B cell (primary cell): Measurements from ENCODE around the gene POLG2. TPM values are rescaled to one million over a fixed set of nuclear protein-coding genes. Genes with fewer than 3 reads are reported as not detected.
A peak's percentile ranks its signal among the peaks of the same experiment; 100 is the strongest.

ENCODE experiments used
- ATAC-seq: fragments of 200-7000 bp; cut with Tn5 transposase; one replicate; pipeline ENCODE4 v1.10.0; 2021; ENCODE audit warnings: low read depth, mild to moderate bottlenecking, moderate number of reproducible peaks, moderate library complexity
- CTCF ChIA-PET: fragments of 350-600 bp; sonication (Branson Sonifier 250); formaldehyde crosslinking; loops from one replicate; lab custom pipeline; 2021; ENCODE audit warnings: antibody characterized with exemption, inconsistent platforms; lab: Charles Lee
- POLR2A ChIA-PET: fragments of 350-600 bp; sonication (Branson Sonifier 250); formaldehyde crosslinking; loops from one replicate; lab custom pipeline; 2021; ENCODE audit warnings: antibody characterized with exemption; lab: Charles Lee
- DNase-seq: peaks from one replicate; pipeline ENCODE4 v3.0.0; 2013
- H2AFZ ChIP-seq: 2 replicates; pipeline ENCODE4 v1.6.1; 2012; ENCODE audit warnings: mild to moderate bottlenecking, low read depth, low read length; ENCODE audit not compliant: insufficient read depth, poor library complexity, severe bottlenecking
- H3K27ac ChIP-seq, 2 donors: 1 replicate in 1 of 2; 2 replicates in 1 of 2; pipeline ENCODE4 v1.5.1; 2012 to 2013; ENCODE audit warnings: low read length in 2 of 2, mild to moderate bottlenecking in 2 of 2, moderate library complexity in 1 of 2
- H3K27me3 ChIP-seq, 4 experiments: fragments of 200-600 bp in 1 of 4; sonication (generic) in 1 of 4; replicated peaks in 1 of 4; 1 replicate in 2 of 4; 2 replicates in 2 of 4; pipeline versions ENCODE4 v1.6.1 to v1.7.0; 2013 to 2016; ENCODE audit warnings: low read length in 3 of 4, mild to moderate bottlenecking in 2 of 4, mixed read lengths in 1 of 4, moderate library complexity in 1 of 4; ENCODE audit not compliant: insufficient read depth in 4 of 4, control insufficient read depth in 3 of 4; ENCODE audit errors: control extremely low read depth in 1 of 4
- H3K36me3 ChIP-seq, 2 experiments: replicated peaks in 1 of 2; 1 replicate in 1 of 2; 2 replicates in 1 of 2; pipeline versions ENCODE4 v1.6.1 to v1.7.1; 2013; ENCODE audit warnings: low read length in 1 of 2; ENCODE audit not compliant: insufficient read depth in 2 of 2, control insufficient read depth in 1 of 2; ENCODE audit errors: control extremely low read depth in 1 of 2, extremely low read depth in 1 of 2
- H3K4me1 ChIP-seq, 2 donors: fragments of 200-600 bp in 1 of 2; sonication (generic) in 1 of 2; 1 replicate in 1 of 2; 2 replicates in 1 of 2; pipeline versions ENCODE4 v1.5.1 to v1.6.1; 2013 to 2017; ENCODE audit warnings: low read length in 2 of 2; ENCODE audit not compliant: control insufficient read depth in 2 of 2, insufficient read depth in 2 of 2
- H3K4me2 ChIP-seq: replicated peaks from 2 replicates; pipeline ENCODE3; 2012; ENCODE audit warnings: mild to moderate bottlenecking, low read depth, low read length; ENCODE audit not compliant: poor library complexity, severe bottlenecking
- H3K4me3 ChIP-seq, 5 experiments: fragments of 200-600 bp in 1 of 5; sonication (generic) in 1 of 5; 1 replicate in 3 of 5; 2 replicates in 2 of 5; pipeline versions ENCODE4 v1.5.1 to v1.7.0; 2011 to 2016; ENCODE audit warnings: low read length in 4 of 5, mild to moderate bottlenecking in 4 of 5, low read depth in 2 of 5, control low read depth in 1 of 5, moderate library complexity in 1 of 5; ENCODE audit not compliant: insufficient read depth in 1 of 5; ENCODE audit errors: control extremely low read depth in 1 of 5, extremely low read depth in 1 of 5
- H3K79me2 ChIP-seq: fragments of 200-600 bp; sonication (generic); one replicate; pipeline ENCODE4 v1.6.0; 2016; ENCODE audit warnings: low read length; ENCODE audit not compliant: control insufficient read depth, insufficient read depth
- H3K9ac ChIP-seq: fragments of 200-600 bp; sonication (generic); 2 replicates; pipeline ENCODE4 v1.6.1; 2017; ENCODE audit warnings: mild to moderate bottlenecking, low read length, moderate library complexity
- H3K9me3 ChIP-seq, 3 donors: one replicate each; pipeline versions ENCODE4 v1.6.1 to v1.7.1; 2013; ENCODE audit warnings: low read length in 2 of 3; ENCODE audit not compliant: control insufficient read depth in 2 of 3, insufficient read depth in 1 of 3; ENCODE audit errors: control extremely low read depth in 1 of 3
- H4K20me1 ChIP-seq: 2 replicates; pipeline ENCODE4 v1.6.0; 2012; ENCODE audit warnings: mild to moderate bottlenecking, low read length; ENCODE audit not compliant: insufficient read depth, control insufficient read depth, poor library complexity, severe bottlenecking
- H3K27ac Mint-ChIP-seq: one replicate; pipeline ENCODE4 v1.8.0; 2021; ENCODE audit warnings: mixed read lengths
- H3K27me3 Mint-ChIP-seq: one replicate; pipeline ENCODE4 v1.8.0; 2021; ENCODE audit warnings: mixed read lengths
- H3K4me1 Mint-ChIP-seq: one replicate; pipeline ENCODE4 v1.8.0; 2021; ENCODE audit warnings: mixed read lengths
- H3K4me3 Mint-ChIP-seq: one replicate; pipeline ENCODE4 v1.8.0; 2021; ENCODE audit warnings: mixed read lengths
- H3K9me3 Mint-ChIP-seq: one replicate; pipeline ENCODE4 v1.8.0; 2022; ENCODE audit warnings: mixed read lengths; ENCODE audit not compliant: insufficient read depth
- EZH2 ChIP-seq: IDR thresholded peaks from 2 replicates; pipeline ENCODE4 v1.6.1; 2012; ENCODE audit warnings: borderline replicate concordance, low read depth, mild to moderate bottlenecking, moderate library complexity, low read length; ENCODE audit not compliant: insufficient read depth, poor library complexity, severe bottlenecking
- WGBS: methylation state at CpG from one replicate; pipeline ENCODE4 v1.1.5; 2013; ENCODE audit warnings: missing lambda C conversion rate; ENCODE audit not compliant: insufficient coverage; 5-methylcytosine and 5-hydroxymethylcytosine counted together
- intact Hi-C: fragments of 100-400 bp; cut with micrococcal nuclease; formaldehyde crosslinking; loops from one replicate; pipeline ENCODE4 v1.10.0; 2022
- polyA plus RNA-seq: library from polyadenylated mRNA; depleted of rRNA; stranded (reverse); fragments of >200 nt; gene quantifications from 2 replicates; pipeline ENCODE4 v1.2.3, GENCODE V29; 2012
- total RNA-seq, 2 donors: library from RNA; stranded (reverse); fragments of 120-200 nt in 1 of 2; gene quantifications; 1 replicate in 1 of 2; 2 replicates in 1 of 2; pipeline versions ENCODE4 v1.2.3 to v1.2.4, GENCODE V29; 2013 to 2022
- TF ChIP-seq, protein P1 (sequence below): fragments of 200-600 bp; IDR thresholded peaks from one replicate; pipeline ENCODE4 v1.8.0; 2022; ENCODE audit warnings: antibody characterized with exemption, mild to moderate bottlenecking

The POLG2 gene
- total and polyA plus RNA-seq, 2 donors (not counting 1 experiment from before 2014, with no cell fraction given): 26.9 to 74.5 TPM

DNA sequence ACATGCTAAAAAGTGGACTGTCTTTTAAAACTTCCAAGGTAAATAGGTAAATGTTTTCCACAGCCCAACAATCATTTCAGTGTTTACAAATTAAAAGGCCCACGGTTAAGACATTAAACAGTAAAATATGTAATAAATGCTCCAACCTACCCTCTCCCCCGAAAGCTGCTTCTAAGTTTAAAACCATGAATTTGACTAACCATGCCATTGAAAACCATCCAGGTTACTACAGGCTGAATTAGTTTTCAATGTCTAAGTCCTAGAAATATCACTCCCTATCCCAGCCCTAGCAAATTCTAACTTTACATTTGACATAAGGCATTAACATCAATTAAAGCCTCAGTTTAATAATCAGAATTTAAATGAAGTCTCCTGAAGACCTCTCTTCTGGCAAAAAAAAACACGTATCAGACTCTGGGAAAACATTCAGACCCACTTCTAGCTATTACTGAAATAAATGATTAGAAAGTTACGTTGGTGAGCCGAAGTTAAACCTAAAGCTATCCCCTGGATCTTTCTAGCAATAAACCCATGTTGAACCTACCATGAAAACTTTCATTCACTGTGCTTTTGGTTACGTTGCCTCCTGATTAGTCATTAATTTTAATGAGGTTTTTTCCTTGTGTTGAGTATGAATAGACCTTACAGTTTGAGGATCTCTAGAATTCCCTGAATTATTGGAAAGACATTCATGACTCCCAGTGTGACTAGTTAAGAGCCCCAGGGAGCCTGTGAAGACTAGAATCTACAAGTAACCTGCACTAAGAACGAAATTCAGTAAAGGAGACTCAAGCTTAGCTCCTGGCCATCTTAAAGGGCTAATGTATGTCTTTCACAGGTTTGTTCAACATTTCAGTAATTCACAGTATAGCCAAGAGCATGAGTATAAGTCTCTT, 1.7 kb upstream of the POLG2 start:
- ATAC-seq (no peak), DNase-seq (no peak)
- TF ChIP-seq, protein P1, sequence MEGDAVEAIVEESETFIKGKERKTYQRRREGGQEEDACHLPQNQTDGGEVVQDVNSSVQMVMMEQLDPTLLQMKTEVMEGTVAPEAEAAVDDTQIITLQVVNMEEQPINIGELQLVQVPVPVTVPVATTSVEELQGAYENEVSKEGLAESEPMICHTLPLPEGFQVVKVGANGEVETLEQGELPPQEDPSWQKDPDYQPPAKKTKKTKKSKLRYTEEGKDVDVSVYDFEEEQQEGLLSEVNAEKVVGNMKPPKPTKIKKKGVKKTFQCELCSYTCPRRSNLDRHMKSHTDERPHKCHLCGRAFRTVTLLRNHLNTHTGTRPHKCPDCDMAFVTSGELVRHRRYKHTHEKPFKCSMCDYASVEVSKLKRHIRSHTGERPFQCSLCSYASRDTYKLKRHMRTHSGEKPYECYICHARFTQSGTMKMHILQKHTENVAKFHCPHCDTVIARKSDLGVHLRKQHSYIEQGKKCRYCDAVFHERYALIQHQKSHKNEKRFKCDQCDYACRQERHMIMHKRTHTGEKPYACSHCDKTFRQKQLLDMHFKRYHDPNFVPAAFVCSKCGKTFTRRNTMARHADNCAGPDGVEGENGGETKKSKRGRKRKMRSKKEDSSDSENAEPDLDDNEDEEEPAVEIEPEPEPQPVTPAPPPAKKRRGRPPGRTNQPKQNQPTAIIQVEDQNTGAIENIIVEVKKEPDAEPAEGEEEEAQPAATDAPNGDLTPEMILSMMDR: no peak
- no peak for TF ChIP-seq EZH2
- no peak overlapping the region for H3K4me3 ChIP-seq
- peaks cover 33 to 38% of the 10 kb centered on the region in 2 donors for H3K4me1 ChIP-seq
- H3K79me2 ChIP-seq: peaks cover 49% of the 10 kb centered on the region
- H3K9ac ChIP-seq: no peak overlapping the region
- no peaks in the 10 kb centered on the region for H3K27me3 ChIP-seq
- POLR2A ChIA-PET: interaction anchor here (0.6 to 4.6 kb wide), 2 partner anchors 8 to 130 kb away, joined by 3 to 97 read pairs; partner anchors contain the start of genes CEP95 and DDX5
- CTCF ChIA-PET: interaction anchor here (0.6 to 6.9 kb wide), 4 partner anchors 9 to 171 kb away, joined by 3 to 112 read pairs (median 5); partner anchors contain the start of gene CEP95
- Mint-ChIP-seq H3K27ac (peak overlapping the region; percentile 98), H3K9me3 (no peaks in the 10 kb centered on the region), H3K4me1 (peaks cover 79% of the 10 kb centered on the region), H3K27me3 (no peaks in the 10 kb centered on the region), H3K4me3 (peak overlapping the region; percentile 99)
- no peak overlapping the region for H3K4me2 ChIP-seq
- H2AFZ ChIP-seq: no peak overlapping the region
- intact Hi-C loops: loop anchor here (5.0 kb wide), 2 partner anchors 176 to 566 kb away; partner anchors contain the start of gene CD79B
- H4K20me1 ChIP-seq: peaks cover 48% of the 10 kb centered on the region
- no CpG with 5 or more reads among the region's 7 CpGs for WGBS
- H3K27ac ChIP-seq: peak overlapping the region in 1 of 2 donors; percentile 76
- peaks cover 4 to 44% of the 10 kb centered on the region in 2 experiments for H3K36me3 ChIP-seq
- H3K9me3 ChIP-seq: no peaks in the 10 kb centered on the region
